Subcutaneous abdominal adipose tissue (tissue), 5 donors: ENCODE data around the gene INTS14.

Experiments
- H3K27ac ChIP-seq: one replicate; pipeline ENCODE4 v1.7.0; 2013; ENCODE audit warnings: low read depth, mild to moderate bottlenecking, inconsistent platforms, low read length, moderate library complexity
- H3K27me3 ChIP-seq, 5 donors: one replicate each; pipeline ENCODE4 v1.7.0; 2013; ENCODE audit warnings: low read length in 5 of 5, inconsistent platforms in 1 of 5; ENCODE audit not compliant: control insufficient read depth in 5 of 5, insufficient read depth in 4 of 5
- H3K36me3 ChIP-seq, 5 donors: one replicate each; pipeline ENCODE4 v1.7.0; 2013; ENCODE audit warnings: low read length in 5 of 5; ENCODE audit not compliant: control insufficient read depth in 5 of 5, insufficient read depth in 5 of 5
- H3K4me1 ChIP-seq, 5 donors: one replicate each; pipeline ENCODE4 v1.7.0; 2013; ENCODE audit warnings: low read length in 5 of 5, mild to moderate bottlenecking in 3 of 5, moderate library complexity in 1 of 5; ENCODE audit not compliant: control insufficient read depth in 5 of 5, insufficient read depth in 5 of 5
- H3K4me3 ChIP-seq, 5 donors: one replicate each; pipeline ENCODE4 v1.7.0; 2013; ENCODE audit warnings: low read length in 5 of 5, low read depth in 1 of 5
- H3K9ac ChIP-seq, 5 donors: one replicate each; pipeline ENCODE4 v1.7.0; 2013; ENCODE audit warnings: low read length in 5 of 5, mild to moderate bottlenecking in 4 of 5, moderate library complexity in 3 of 5
- H3K9me3 ChIP-seq, 5 donors: one replicate each; pipeline ENCODE4 v1.7.0; 2013; ENCODE audit warnings: low read length in 5 of 5; ENCODE audit not compliant: control insufficient read depth in 5 of 5
- donor health status: healthy.
- donor health status: healthy.
- donor health status: healthy.
- donor health status: healthy.
- donor health status: healthy.

The INTS14 gene

DNA sequence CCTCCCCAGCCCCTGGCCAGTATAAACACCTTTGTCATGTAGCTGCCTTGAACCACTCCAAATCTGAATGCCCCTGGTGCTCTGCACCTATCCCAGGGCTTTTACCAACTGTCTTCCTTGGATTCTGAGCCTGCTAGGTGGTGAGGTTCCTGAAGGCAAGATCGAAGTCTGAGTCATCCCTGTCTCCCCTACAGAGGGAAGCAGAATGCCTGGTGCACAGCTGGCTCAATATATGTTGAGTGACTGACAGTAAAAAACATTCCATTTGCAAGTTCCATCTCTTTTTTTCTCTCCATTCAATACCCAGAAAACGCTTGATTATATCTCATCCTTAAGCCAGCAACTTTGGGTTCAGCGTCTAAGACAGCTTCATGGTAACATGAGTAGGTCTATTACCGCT lies 35.6 kb upstream of the INTS14 start:
- Histone ChIP-seq H3K36me3 (peaks cover 0 to 15% (median 8%) of the 10 kb centered on the region in 5 donors), H3K27ac (no peak overlapping the region), H3K9me3 (no peaks in the 10 kb centered on the region), H3K9ac (no peak overlapping the region), H3K4me1 (peaks cover 0 to 15% (median 4%) of the 10 kb centered on the region in 5 donors), H3K4me3 (no peak overlapping the region), H3K27me3 (no peaks in the 10 kb centered on the region)

DNA sequence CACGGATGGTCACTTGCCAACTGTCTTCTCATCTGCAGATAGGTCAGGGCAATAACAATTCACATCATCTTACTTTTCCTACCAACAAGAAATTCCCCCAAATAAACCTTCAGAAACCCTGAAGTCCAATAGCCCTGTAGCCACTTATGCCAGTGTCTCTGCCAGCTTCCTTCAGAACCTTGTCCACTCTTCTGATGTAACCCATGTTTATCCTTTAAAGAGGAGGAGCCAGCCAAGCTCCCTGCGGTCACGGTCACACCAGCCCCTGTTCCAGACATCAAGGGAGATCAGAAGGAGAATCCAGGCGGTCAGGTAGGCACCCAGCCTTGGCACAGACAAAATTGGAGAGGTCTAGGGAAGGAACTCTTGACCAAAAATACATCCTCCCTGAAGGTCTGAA lies 34.5 kb upstream of the INTS14 start:
- no peak overlapping the region for H3K4me3 ChIP-seq
- H3K9ac ChIP-seq, result no peak overlapping the region
- peaks cover 0 to 5% (median 4%) of the 10 kb centered on the region in 5 donors for H3K36me3 ChIP-seq
- peaks cover 0 to 15% (median 4%) of the 10 kb centered on the region in 5 donors for H3K4me1 ChIP-seq
- H3K27ac ChIP-seq, result no peak overlapping the region
- H3K9me3 ChIP-seq, result no peaks in the 10 kb centered on the region
- no peaks in the 10 kb centered on the region for H3K27me3 ChIP-seq

DNA sequence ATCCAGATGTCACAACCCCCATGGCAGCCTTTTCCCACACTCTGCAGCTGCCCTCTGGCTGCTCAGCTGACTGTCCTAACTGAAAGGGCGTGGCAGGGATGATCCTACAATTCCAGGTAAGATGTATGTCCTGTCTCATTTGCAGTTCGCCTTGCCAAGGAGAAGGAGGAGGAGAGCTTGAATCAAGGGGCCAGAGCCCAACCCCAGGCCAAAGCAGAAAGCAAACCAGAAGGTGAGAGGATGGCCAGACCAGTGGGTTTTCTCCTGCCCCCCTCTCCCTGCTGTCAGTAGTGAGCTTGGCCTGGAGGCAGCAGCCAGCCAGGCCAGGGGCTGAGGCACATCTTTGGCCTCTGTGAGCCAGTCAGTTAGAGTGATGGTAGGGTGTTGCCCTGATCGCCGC lies 33.4 kb upstream of the INTS14 start:
- Histone ChIP-seq H3K9ac (no peak overlapping the region), H3K9me3 (no peaks in the 10 kb centered on the region), H3K4me1 (peaks cover 0 to 15% (median 4%) of the 10 kb centered on the region in 5 donors), H3K36me3 (peaks cover 0 to 5% (median 3%) of the 10 kb centered on the region in 5 donors), H3K27ac (no peak overlapping the region), H3K4me3 (no peak overlapping the region), H3K27me3 (no peaks in the 10 kb centered on the region)

- Histone ChIP-seq H3K4me1 (peaks cover 4 to 20% (median 6%) of the 10 kb centered on the region in 5 donors), H3K36me3 (peaks cover 0 to 5% (median 3%) of the 10 kb centered on the region in 5 donors), H3K27me3 (no peaks in the 10 kb centered on the region), H3K27ac (no peak overlapping the region), H3K4me3 (no peak overlapping the region), H3K9ac (peak overlapping the region in 1 of 5 donors; percentile 16), H3K9me3 (no peaks in the 10 kb centered on the region)
Measured at GRCh38 chr15:65642594-65642993, 31.7 kb upstream of the INTS14 start.

GRCh38 chr15:65641768-65642475 lies 31.0 kb upstream of the INTS14 start:
- H3K9ac ChIP-seq, result peak overlapping the region in 1 of 5 donors; percentile 16

DNA sequence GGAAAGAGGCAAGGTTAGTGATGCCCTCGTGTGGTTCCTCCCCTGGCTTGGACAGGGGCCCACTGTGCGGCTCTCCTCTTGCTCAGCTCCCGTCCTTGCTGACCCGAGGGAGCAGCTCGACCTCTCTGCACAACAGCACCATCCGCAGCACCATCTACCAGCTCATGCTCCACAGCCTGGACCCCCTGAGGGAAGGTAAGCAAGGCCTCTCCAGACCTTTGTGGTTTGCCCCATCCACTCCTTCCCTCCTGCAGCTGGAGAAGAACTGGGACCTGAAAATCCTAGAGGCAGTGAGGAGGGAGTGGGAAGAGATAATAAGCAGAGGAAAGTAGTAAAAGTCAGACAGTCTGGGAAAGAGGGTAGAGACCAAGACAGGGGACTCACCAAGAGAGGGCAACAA lies 28.6 kb upstream of the INTS14 start:
- no peak overlapping the region for H3K4me3 ChIP-seq
- no peaks in the 10 kb centered on the region for H3K27me3 ChIP-seq
- H3K9me3 ChIP-seq, result no peaks in the 10 kb centered on the region
- peaks cover 0 to 5% (median 4%) of the 10 kb centered on the region in 5 donors for H3K36me3 ChIP-seq
- no peak overlapping the region for H3K9ac ChIP-seq
- no peak overlapping the region for H3K27ac ChIP-seq
- peaks cover 4 to 20% (median 6%) of the 10 kb centered on the region in 5 donors for H3K4me1 ChIP-seq

More at GRCh38 chr15:65641768-65642475, 31.0 kb upstream of the INTS14 start:
- H3K27me3 ChIP-seq, result no peaks in the 10 kb centered on the region
- peaks cover 0 to 5% (median 3%) of the 10 kb centered on the region in 5 donors for H3K36me3 ChIP-seq
- H3K4me3 ChIP-seq, result no peak overlapping the region
- no peak overlapping the region for H3K27ac ChIP-seq
- H3K9me3 ChIP-seq, result no peaks in the 10 kb centered on the region
- H3K4me1 ChIP-seq, result peaks cover 4 to 20% (median 6%) of the 10 kb centered on the region in 5 donors

GRCh38 chr15:65638681-65639089 lies 27.8 kb upstream of the INTS14 start:
- H3K4me3 ChIP-seq, result peak overlapping the region in 2 of 5 donors; percentile 32 to 40
- peaks cover 0 to 4% (median 0%) of the 10 kb centered on the region in 5 donors for H3K36me3 ChIP-seq
- H3K9me3 ChIP-seq, result no peaks in the 10 kb centered on the region
- H3K4me1 ChIP-seq, result peaks cover 4 to 20% (median 6%) of the 10 kb centered on the region in 5 donors
- H3K27ac ChIP-seq, result no peak overlapping the region
- H3K9ac ChIP-seq, result no peak overlapping the region
- no peaks in the 10 kb centered on the region for H3K27me3 ChIP-seq

GRCh38 chr15:65638109-65638508 lies 27.2 kb upstream of the INTS14 start:
- no peak overlapping the region for H3K9ac ChIP-seq
- no peaks in the 10 kb centered on the region for H3K27me3 ChIP-seq
- peaks cover 4 to 20% (median 6%) of the 10 kb centered on the region in 5 donors for H3K4me1 ChIP-seq
- peaks cover 0 to 4% (median 0%) of the 10 kb centered on the region in 5 donors for H3K36me3 ChIP-seq
- no peaks in the 10 kb centered on the region for H3K9me3 ChIP-seq
- no peak overlapping the region for H3K27ac ChIP-seq
- H3K4me3 ChIP-seq, result no peak overlapping the region

DNA sequence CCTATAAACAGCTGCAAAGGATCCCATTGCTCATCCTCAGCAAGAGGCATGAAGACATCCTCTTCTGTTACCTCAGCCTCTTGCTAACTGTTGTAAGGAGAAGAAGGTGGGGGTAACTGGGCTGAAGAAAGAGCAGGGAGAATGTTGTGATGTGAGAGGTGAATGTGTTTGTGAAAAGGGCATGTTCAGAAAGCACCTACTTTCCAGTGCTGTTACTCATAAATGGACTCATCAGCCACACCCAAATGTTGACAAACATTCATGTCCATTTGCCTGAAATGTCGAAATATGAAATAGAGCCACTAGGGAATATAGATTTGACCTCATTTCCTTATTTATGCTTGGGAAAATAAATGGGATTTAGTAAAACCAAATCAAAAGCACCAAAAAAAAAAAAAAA lies 23.4 kb upstream of the INTS14 start:
- H3K9me3 ChIP-seq, result no peaks in the 10 kb centered on the region
- no peak overlapping the region for H3K4me3 ChIP-seq
- H3K36me3 ChIP-seq, result peaks cover 0 to 4% (median 0%) of the 10 kb centered on the region in 5 donors
- H3K27ac ChIP-seq, result no peak overlapping the region
- no peak overlapping the region for H3K9ac ChIP-seq
- H3K27me3 ChIP-seq, result no peaks in the 10 kb centered on the region
- H3K4me1 ChIP-seq, result peaks cover 0 to 8% (median 5%) of the 10 kb centered on the region in 5 donors

DNA sequence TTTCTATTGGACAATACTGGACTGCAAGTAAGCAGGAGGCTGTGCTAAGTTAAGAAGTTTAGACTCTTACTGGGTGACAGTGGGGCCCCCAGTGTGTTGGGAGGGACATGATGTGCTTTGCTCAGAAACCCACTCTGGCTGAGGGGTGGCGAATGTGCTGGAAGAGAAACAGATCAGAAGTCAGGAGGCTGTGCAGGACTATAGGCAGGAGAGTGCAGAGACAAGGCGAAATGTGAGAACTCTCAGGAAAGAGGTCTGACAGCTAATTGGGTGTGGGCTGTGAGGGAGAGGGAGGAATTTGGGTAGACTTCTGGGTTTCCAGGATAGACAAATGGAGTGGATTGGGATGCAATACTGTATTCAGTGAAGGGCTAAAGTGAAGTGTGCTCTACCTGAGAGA lies 22.8 kb upstream of the INTS14 start:
- Histone ChIP-seq H3K27ac (no peak overlapping the region), H3K27me3 (no peaks in the 10 kb centered on the region), H3K9ac (no peak overlapping the region), H3K9me3 (no peaks in the 10 kb centered on the region), H3K4me3 (no peak overlapping the region), H3K4me1 (peaks cover 0 to 6% (median 5%) of the 10 kb centered on the region in 5 donors), H3K36me3 (peaks cover 0 to 4% (median 0%) of the 10 kb centered on the region in 5 donors)
